GM23248 (cell line): Measurements from ENCODE around the gene C1orf21. TPM values are rescaled to one million over a fixed set of nuclear protein-coding genes. Genes with fewer than 3 reads are reported as not detected.

Source experiments
- DNase-seq: peaks from one replicate; pipeline ENCODE4 v3.0.0-alpha.2; 2015
- H2AFZ ChIP-seq: fragments of 200-600 bp; sonication (generic); 2 replicates; pipeline ENCODE4 v1.6.1; 2016; ENCODE audit warnings: antibody characterized with exemption
- H3F3A ChIP-seq: fragments of 200-600 bp; sonication (generic); 2 replicates; pipeline ENCODE4 v1.6.1; 2016; ENCODE audit warnings: mild to moderate bottlenecking, antibody characterized with exemption, mixed run types; ENCODE audit not compliant: insufficient read depth
- H3K27ac ChIP-seq: fragments of 200-600 bp; sonication (generic); 2 replicates; pipeline ENCODE4 v1.5.1; 2016; ENCODE audit warnings: mild to moderate bottlenecking
- H3K27me3 ChIP-seq: fragments of 200-600 bp; sonication (generic); replicated peaks from 2 replicates; pipeline ENCODE4 v1.6.1; 2016; ENCODE audit warnings: mild to moderate bottlenecking; ENCODE audit not compliant: insufficient read depth
- H3K36me3 ChIP-seq: fragments of 200-600 bp; sonication (generic); 2 replicates; pipeline ENCODE4 v1.6.1; 2016; ENCODE audit warnings: low read depth, mild to moderate bottlenecking
- H3K4me1 ChIP-seq: fragments of 200-600 bp; sonication (generic); 2 replicates; pipeline ENCODE4 v1.6.1; 2016; ENCODE audit warnings: mild to moderate bottlenecking; ENCODE audit not compliant: insufficient read depth
- H3K4me2 ChIP-seq: fragments of 200-600 bp; sonication (generic); one replicate; pipeline ENCODE4 v1.6.1; 2016; ENCODE audit warnings: mild to moderate bottlenecking; ENCODE audit not compliant: unreplicated experiment
- H3K4me3 ChIP-seq: fragments of 200-600 bp; sonication (generic); 2 replicates; pipeline ENCODE4 v1.5.1; 2016; ENCODE audit warnings: mild to moderate bottlenecking
- H3K79me2 ChIP-seq: fragments of 200-600 bp; sonication (generic); 2 replicates; pipeline ENCODE4 v1.6.1; 2016; ENCODE audit warnings: mild to moderate bottlenecking; ENCODE audit not compliant: insufficient read depth
- H3K9ac ChIP-seq: fragments of 200-600 bp; sonication (generic); 2 replicates; pipeline ENCODE4 v1.6.1; 2016; ENCODE audit warnings: mild to moderate bottlenecking
- H3K9me2 ChIP-seq: fragments of 200-600 bp; sonication (generic); 2 replicates; pipeline ENCODE4 v1.6.1; 2016; ENCODE audit warnings: mixed run types, mild to moderate bottlenecking, moderate library complexity; ENCODE audit not compliant: insufficient read depth
- H3K9me3 ChIP-seq: fragments of 200-600 bp; sonication (generic); one replicate; pipeline ENCODE4 v1.6.1; 2017; ENCODE audit warnings: low read depth
- H4K20me1 ChIP-seq: fragments of 200-600 bp; sonication (generic); 2 replicates; pipeline ENCODE4 v1.6.0; 2016; ENCODE audit not compliant: insufficient read depth
- EZH2 ChIP-seq: fragments of 200-600 bp; sonication (generic); IDR thresholded peaks from 2 replicates; pipeline ENCODE4 v1.6.1; 2018; ENCODE audit warnings: antibody characterized with exemption, mild to moderate bottlenecking; ENCODE audit not compliant: insufficient read depth, poor library complexity, severe bottlenecking
- EZH2phosphoT487 ChIP-seq: fragments of 200-600 bp; sonication (generic); IDR thresholded peaks from 2 replicates; pipeline ENCODE4 v1.6.1; 2018; ENCODE audit warnings: antibody characterized with exemption, moderate library complexity, mild to moderate bottlenecking, low read depth; ENCODE audit not compliant: insufficient read depth
- WGBS, 2 experiments: methylation state at CpG; one replicate each; pipeline ENCODE4 v1.1.6; 2015 to 2017; ENCODE audit warnings: low lambda C conversion rate in 2 of 2, low coverage in 1 of 2; ENCODE audit errors: missing lambda C conversion rate in 2 of 2; 5-methylcytosine and 5-hydroxymethylcytosine counted together
- in situ Hi-C: fragments of 300-500 bp; cut with MboI; formaldehyde crosslinking; loops from 2 replicates; pipeline ENCODE4 v1.15.0; 2020
- polyA plus RNA-seq: library from polyadenylated mRNA; unstranded; fragments of >200 nt; fragmentation: Nextera tagmentation; extraction: Ambion mirVana; gene quantifications from 2 replicates; pipeline ENCODE4 v1.2.1, GENCODE V29; 2016
- total RNA-seq: library from RNA; depleted of rRNA; stranded (reverse); fragments of >200 nt; shearing (Covaris generic); gene quantifications from 2 replicates; pipeline ENCODE4 v1.2.3, GENCODE V29; 2014

Gene C1orf21
- total and polyA plus RNA-seq, 2 experiments from 2014 or later = 16.7 to 20.0 TPM

- no peak overlapping the region for H3K4me2 ChIP-seq
- no peaks in the 10 kb centered on the region for H3F3A ChIP-seq
- H3K79me2 ChIP-seq = no peaks in the 10 kb centered on the region
- no peaks in the 10 kb centered on the region for H4K20me1 ChIP-seq
- peaks cover 8% of the 10 kb centered on the region for H3K4me1 ChIP-seq
- no peak overlapping the region for H2AFZ ChIP-seq
- TF ChIP-seq EZH2 = no peak
- TF ChIP-seq EZH2phosphoT487 = no peak
- 95 to 96% methylated on average over 14 of the region's 14 CpGs for WGBS, 2 experiments
- no peaks in the 10 kb centered on the region for H3K9me3 ChIP-seq
- H3K9ac ChIP-seq = no peak overlapping the region
- H3K27ac ChIP-seq = no peak overlapping the region
- DNase-seq = no peak
- peaks cover 3% of the 10 kb centered on the region; the same call in 1 of the 2 replicates for H3K36me3 ChIP-seq
- H3K27me3 ChIP-seq = no peaks in the 10 kb centered on the region
- H3K9me2 ChIP-seq = no peaks in the 10 kb centered on the region
- in situ Hi-C loops = no loop called here
- H3K4me3 ChIP-seq = no peak overlapping the region
Observed at GRCh38 chr1:184479435-184480167, 92.8 kb downstream of the C1orf21 start.

- peaks cover 19% of the 10 kb centered on the region for H3K4me1 ChIP-seq
- H3K4me2 ChIP-seq = no peak overlapping the region
- in situ Hi-C loops = no loop called here
- H3F3A ChIP-seq = 0 out of 2 replicates have a peak, but pooled peaks cover under 1% of the 10 kb centered on the region
- no peaks in the 10 kb centered on the region for H3K9me3 ChIP-seq
- no peak for DNase-seq
- TF ChIP-seq EZH2 = no peak
- no peak for TF ChIP-seq EZH2phosphoT487
- H3K27ac ChIP-seq = no peak overlapping the region
- H3K27me3 ChIP-seq = no peaks in the 10 kb centered on the region
- no peaks in the 10 kb centered on the region for H3K79me2 ChIP-seq
- H3K36me3 ChIP-seq = peaks cover 3% of the 10 kb centered on the region; the same call in 1 of the 2 replicates
- H3K9ac ChIP-seq = no peak overlapping the region
- WGBS, 2 experiments = 96 to 99% methylated on average over 5 of the region's 5 CpGs
- H3K9me2 ChIP-seq = no peaks in the 10 kb centered on the region
- no peak overlapping the region for H3K4me3 ChIP-seq
- no peak overlapping the region for H2AFZ ChIP-seq
- no peaks in the 10 kb centered on the region for H4K20me1 ChIP-seq
Observed at GRCh38 chr1:184480736-184481135, 93.9 kb downstream of the C1orf21 start.

- H3K79me2 ChIP-seq = no peaks in the 10 kb centered on the region
- in situ Hi-C loops = no loop called here
- no peak overlapping the region for H3K9ac ChIP-seq
Observed at GRCh38 chr1:184482136-184482535, 95.3 kb downstream of the C1orf21 start.

GRCh38 chr1:184483101-184483683, 96.4 kb downstream of the C1orf21 start:
- H4K20me1 ChIP-seq = no peaks in the 10 kb centered on the region
- H3K27me3 ChIP-seq = no peaks in the 10 kb centered on the region
- peaks cover 3% of the 10 kb centered on the region; the same call in 1 of the 2 replicates for H3K36me3 ChIP-seq
- H2AFZ ChIP-seq = no peak overlapping the region
- H3F3A ChIP-seq = 0 out of 2 replicates have a peak, but pooled peaks cover 5% of the 10 kb centered on the region
- H3K27ac ChIP-seq = peak overlapping the region; percentile 11
- no peak for TF ChIP-seq EZH2phosphoT487
- no peak for TF ChIP-seq EZH2
- peaks cover 26% of the 10 kb centered on the region for H3K4me1 ChIP-seq
- no peak overlapping the region for H3K9ac ChIP-seq
- peak; percentile 68 for DNase-seq
- H3K4me3 ChIP-seq = no peak overlapping the region
- H3K9me3 ChIP-seq = no peaks in the 10 kb centered on the region
- no peaks in the 10 kb centered on the region for H3K9me2 ChIP-seq
- WGBS, 2 experiments = 29 to 37% methylated on average over 3 of the region's 3 CpGs
- H3K79me2 ChIP-seq = 0 out of 2 replicates have a peak, but pooled peaks cover 4% of the 10 kb centered on the region
- in situ Hi-C loops = no loop called here
- H3K4me2 ChIP-seq = peak overlapping the region; percentile 11

More at GRCh38 chr1:184482136-184482535, 95.3 kb downstream of the C1orf21 start:
- H3F3A ChIP-seq = 0 out of 2 replicates have a peak, but pooled peaks cover 5% of the 10 kb centered on the region
- no peak overlapping the region for H3K4me3 ChIP-seq
- WGBS, 2 experiments = 37 to 43% methylated on average over 5 of the region's 5 CpGs
- no peaks in the 10 kb centered on the region for H4K20me1 ChIP-seq
- H3K9me2 ChIP-seq = no peaks in the 10 kb centered on the region
- H3K4me1 ChIP-seq = peaks cover 26% of the 10 kb centered on the region
- no peaks in the 10 kb centered on the region for H3K27me3 ChIP-seq
- H2AFZ ChIP-seq = no peak overlapping the region
- H3K4me2 ChIP-seq = no peak overlapping the region
- DNase-seq = peak; percentile 7
- no peak overlapping the region for H3K27ac ChIP-seq
- peaks cover 3% of the 10 kb centered on the region; the same call in 1 of the 2 replicates for H3K36me3 ChIP-seq
- TF ChIP-seq EZH2phosphoT487 = no peak
- TF ChIP-seq EZH2 = no peak
- no peaks in the 10 kb centered on the region for H3K9me3 ChIP-seq
